ENCODE data around the gene BANF2. TPM values are rescaled to one million over a fixed set of nuclear protein-coding genes. Genes with fewer than 3 reads are reported as not detected.
A peak's percentile ranks its signal among the peaks of the same experiment; 100 is the strongest.

The BANF2 gene
- total and polyA plus RNA-seq, 12 donors: not detected

DNA sequence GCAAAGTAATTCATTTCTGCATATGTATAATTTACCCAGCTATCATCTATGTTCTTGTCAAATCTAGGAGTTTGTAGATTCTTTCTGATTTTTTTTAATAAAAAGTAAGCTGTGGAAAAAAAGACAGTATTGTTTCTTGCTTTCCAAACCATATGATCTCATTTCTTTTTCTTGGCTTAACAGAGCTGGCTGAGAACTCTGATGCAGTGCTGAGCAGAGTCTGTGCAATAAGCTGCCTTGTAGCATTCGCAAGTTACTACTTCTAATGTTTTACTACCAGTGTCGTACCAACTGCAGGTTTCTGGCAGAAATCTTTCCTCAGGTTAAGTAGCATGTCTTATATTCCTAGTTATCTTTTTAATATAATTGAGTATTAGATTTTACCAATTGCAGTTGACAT lies 33.3 kb upstream of the BANF2 start:
- Histone ChIP-seq H3K9me3 (no peaks in the 10 kb centered on the region), H3K27me3 (no peaks in the 10 kb centered on the region), H3K36me3 (peaks cover 0 to 47% (median 0%) of the 10 kb centered on the region in 9 donors), H3K4me1 (peaks cover under 1 to 86% (median 33%) of the 10 kb centered on the region in 9 donors), H3K27ac (peak overlapping the region in 3 of 10 donors; percentile 41 to 56 (median 44)), H3K4me3 (no peak overlapping the region)
- DNase-seq: no peak
- TF ChIP-seq CTCF (IDR thresholded peaks at IDR 0.05): no peak
- peak in 7 of 8 donors; percentile 41 to 74 (median 67) for ATAC-seq
- 61 to 74% methylated on average over 2 of the region's 2 CpGs for WGBS, 2 donors
- intact Hi-C loops (cut with DNase I): no loop called here

GRCh38 chr20:17667445-17667844 lies 32.3 kb upstream of the BANF2 start:
- no peak overlapping the region for H3K27ac ChIP-seq
- intact Hi-C loops (cut with DNase I): no loop called here
- no peak for TF ChIP-seq CTCF (IDR thresholded peaks at IDR 0.05)
- H3K4me1 ChIP-seq: peaks cover 0 to 86% (median 28%) of the 10 kb centered on the region in 9 donors
- H3K27me3 ChIP-seq: no peaks in the 10 kb centered on the region
- DNase-seq (no peak), ATAC-seq (no peak)
- peaks cover 0 to 57% (median 0%) of the 10 kb centered on the region in 9 donors for H3K36me3 ChIP-seq
- 83 to 90% methylated on average over 3 of the region's 3 CpGs for WGBS, 2 donors
- H3K9me3 ChIP-seq: no peaks in the 10 kb centered on the region
- no peak overlapping the region for H3K4me3 ChIP-seq

DNA sequence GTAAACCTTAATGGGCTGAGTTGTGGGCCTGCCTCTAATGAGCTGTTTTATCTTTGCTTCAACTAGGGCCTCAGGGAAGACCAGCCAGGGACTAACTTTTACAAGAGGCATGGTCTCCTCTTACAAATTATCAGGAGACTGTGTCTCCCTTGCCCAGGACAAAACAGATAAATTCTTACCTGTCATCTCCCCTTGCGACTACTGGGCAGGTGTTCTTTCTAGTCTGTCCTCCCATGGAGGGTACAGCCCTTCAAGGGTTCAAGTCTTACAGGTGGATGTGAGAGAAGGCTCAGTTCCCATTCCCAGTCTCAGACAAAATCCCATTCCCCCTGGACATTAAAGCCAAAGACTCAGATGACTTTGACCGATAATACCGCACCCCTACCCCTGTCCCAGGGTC lies 31.3 kb upstream of the BANF2 start:
- Histone ChIP-seq H3K27ac (no peak overlapping the region), H3K4me3 (no peak overlapping the region), H3K9me3 (no peaks in the 10 kb centered on the region), H3K4me1 (peaks cover 0 to 88% (median 22%) of the 10 kb centered on the region in 9 donors), H3K36me3 (peaks cover 0 to 65% (median 0%) of the 10 kb centered on the region in 9 donors), H3K27me3 (no peaks in the 10 kb centered on the region)
- ATAC-seq: no peak
- intact Hi-C loops (cut with DNase I): no loop called here
- TF ChIP-seq CTCF (IDR thresholded peaks at IDR 0.05): no peak
- DNase-seq: no peak
- 98 to 99% methylated on average over 3 of the region's 3 CpGs for whole genome bisulfite sequencing, 2 donors

DNA sequence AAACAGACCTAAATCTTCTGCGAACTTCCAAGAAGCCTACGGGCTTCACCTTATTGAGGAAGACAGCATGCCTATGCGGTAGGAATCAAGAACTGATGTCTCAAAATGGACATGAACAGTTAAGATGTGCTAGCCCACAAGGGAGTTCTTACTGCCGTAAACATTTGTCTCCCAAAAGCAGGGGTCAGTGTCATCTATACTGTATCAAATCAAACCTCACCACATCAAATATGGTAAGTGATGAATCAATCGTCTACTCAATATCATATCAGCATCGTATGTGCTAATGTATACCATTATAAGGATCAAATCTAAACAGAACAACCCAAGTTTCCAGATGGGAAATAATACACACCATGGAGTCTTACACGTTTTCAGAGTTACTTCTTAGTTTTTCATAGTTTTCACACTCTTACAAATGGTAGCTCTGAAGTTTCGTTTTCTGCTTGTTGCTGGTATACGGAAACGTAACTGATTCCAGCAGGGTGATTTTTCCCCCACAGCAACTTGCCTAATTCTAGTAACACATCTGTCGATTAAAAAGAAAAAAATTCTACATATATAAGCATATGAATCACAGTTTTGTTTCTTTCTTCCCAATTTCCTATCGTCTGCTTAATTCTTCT lies 30.3 kb upstream of the BANF2 start:
- DNase-seq (no peak), ATAC-seq (no peak)
- Histone ChIP-seq H3K27me3 (no peaks in the 10 kb centered on the region), H3K36me3 (peaks cover 0 to 60% (median 0%) of the 10 kb centered on the region in 9 donors), H3K4me3 (no peak overlapping the region), H3K27ac (no peak overlapping the region), H3K9me3 (no peaks in the 10 kb centered on the region), H3K4me1 (peaks cover 0 to 87% (median 21%) of the 10 kb centered on the region in 9 donors)
- intact Hi-C loops (cut with DNase I): no loop called here
- no peak for TF ChIP-seq CTCF (IDR thresholded peaks at IDR 0.05)
- 86 to 88% methylated on average over 12 of the region's 12 CpGs for WGBS, 2 donors
